ENCODE results near the gene GLYR1. TPM values are rescaled to one million over a fixed set of nuclear protein-coding genes. Genes with fewer than 3 reads are reported as not detected.

The GLYR1 gene
- total and polyA plus RNA-seq, 9 of the 15 experiments (the other 6 are each of a cell fraction or from before 2014, with no cell fraction given), result 6.7 to 99.2 (median 60.2) TPM

DNA sequence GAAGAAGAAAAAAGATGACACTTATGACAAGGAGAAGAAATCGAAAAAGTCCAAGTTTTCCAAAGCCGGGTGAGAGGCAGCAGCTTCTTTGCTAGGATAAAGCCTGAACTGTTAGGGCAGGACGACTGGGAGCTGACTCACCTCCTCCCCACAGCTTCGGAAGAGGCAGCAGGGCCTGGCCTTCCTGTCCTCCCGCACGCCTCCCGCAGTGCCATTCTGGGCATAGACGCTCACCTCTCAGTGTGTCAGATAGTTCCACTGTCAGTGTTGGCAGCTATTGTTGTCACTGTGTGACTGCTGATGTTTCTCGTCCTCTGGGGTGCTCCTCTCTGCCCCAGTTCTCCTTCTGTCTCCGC lies 12.8 kb upstream of the GLYR1 start:
- FAIRE-seq (no peak), DNase-seq (ENCODE audit: extremely low read depth in 1 of 4, low spot score in 3 of 4) (no peak), ATAC-seq (no peak)
- intact Hi-C loops (cut with micrococcal nuclease) (no loop called here), in situ Hi-C loops (cut with MboI) (no loop called here)
- Histone ChIP-seq H3K9ac (ENCODE audit: insufficient read depth in 1 of 2, low read depth in 2 of 2, low read length in 2 of 2) (peak overlapping the region in 1 of 2 experiments; percentile 14; a peak in 1 of 4 replicates), H3K36me3 (ENCODE audit: control insufficient read depth, insufficient read depth, low read length) (peaks cover 99% of the 10 kb centered on the region), H2AFZ (ENCODE audit: low read depth, low read length) (no peak overlapping the region), H3K9me1 (ENCODE audit: control insufficient read depth, insufficient read depth, low read length) (no peaks in the 10 kb centered on the region), H4K20me1 (replicated peaks; ENCODE audit: control insufficient read depth, insufficient read depth, low read length) (peaks cover 27% of the 10 kb centered on the region), H3K9me3 (replicated peaks; ENCODE audit: control insufficient read depth, insufficient read depth, low read depth, low read length) (no peaks in the 10 kb centered on the region), H3K79me2 (ENCODE audit: control insufficient read depth, insufficient read depth, low read length) (peaks cover 32% of the 10 kb centered on the region), H3K27me3 (ENCODE audit: control insufficient read depth in 2 of 2, insufficient read depth in 2 of 2, low read length in 2 of 2) (no peaks in the 10 kb centered on the region), H3K4me3 (no peak overlapping the region), H3K27ac (ENCODE audit: extremely low read depth, low read depth, low read length) (no peak overlapping the region), H3K4me1 (replicated peaks in 1 of 2; ENCODE audit: control insufficient read depth in 2 of 2, insufficient read depth in 2 of 2, low read length in 2 of 2) (no peaks in the 10 kb centered on the region), H3K4me2 (ENCODE audit: insufficient read depth, low read length) (no peak overlapping the region)
- CTCF ChIA-PET (ENCODE audit: low intra/inter-chr PET ratio), result no interaction called here
- TF ChIP-seq, protein P1, sequence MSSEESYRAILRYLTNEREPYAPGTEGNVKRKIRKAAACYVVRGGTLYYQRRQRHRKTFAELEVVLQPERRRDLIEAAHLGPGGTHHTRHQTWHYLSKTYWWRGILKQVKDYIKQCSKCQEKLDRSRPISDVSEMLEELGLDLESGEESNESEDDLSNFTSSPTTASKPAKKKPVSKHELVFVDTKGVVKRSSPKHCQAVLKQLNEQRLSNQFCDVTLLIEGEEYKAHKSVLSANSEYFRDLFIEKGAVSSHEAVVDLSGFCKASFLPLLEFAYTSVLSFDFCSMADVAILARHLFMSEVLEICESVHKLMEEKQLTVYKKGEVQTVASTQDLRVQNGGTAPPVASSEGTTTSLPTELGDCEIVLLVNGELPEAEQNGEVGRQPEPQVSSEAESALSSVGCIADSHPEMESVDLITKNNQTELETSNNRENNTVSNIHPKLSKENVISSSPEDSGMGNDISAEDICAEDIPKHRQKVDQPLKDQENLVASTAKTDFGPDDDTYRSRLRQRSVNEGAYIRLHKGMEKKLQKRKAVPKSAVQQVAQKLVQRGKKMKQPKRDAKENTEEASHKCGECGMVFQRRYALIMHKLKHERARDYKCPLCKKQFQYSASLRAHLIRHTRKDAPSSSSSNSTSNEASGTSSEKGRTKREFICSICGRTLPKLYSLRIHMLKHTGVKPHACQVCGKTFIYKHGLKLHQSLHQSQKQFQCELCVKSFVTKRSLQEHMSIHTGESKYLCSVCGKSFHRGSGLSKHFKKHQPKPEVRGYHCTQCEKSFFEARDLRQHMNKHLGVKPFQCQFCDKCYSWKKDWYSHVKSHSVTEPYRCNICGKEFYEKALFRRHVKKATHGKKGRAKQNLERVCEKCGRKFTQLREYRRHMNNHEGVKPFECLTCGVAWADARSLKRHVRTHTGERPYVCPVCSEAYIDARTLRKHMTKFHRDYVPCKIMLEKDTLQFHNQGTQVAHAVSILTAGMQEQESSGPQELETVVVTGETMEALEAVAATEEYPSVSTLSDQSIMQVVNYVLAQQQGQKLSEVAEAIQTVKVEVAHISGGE (CRISPR knock-in tag; IDR thresholded peaks at IDR 0.05), result no peak
- TF ChIP-seq ZNF507 (tag; conservative IDR thresholded peaks at IDR 0.05) (no peak), RFX7 (CRISPR knock-in tag; IDR thresholded peaks at IDR 0.05) (no peak), POLR2G (IDR thresholded peaks at IDR 0.05; ENCODE audit: low read depth, low read length) (no peak), BACH1 (tag; IDR thresholded peaks at IDR 0.05) (no peak), MCM5 (IDR thresholded peaks at IDR 0.05; ENCODE audit: low read depth) (no peak), RB1 (IDR thresholded peaks at IDR 0.05; ENCODE audit: low read depth) (no peak), ZNF778 (CRISPR knock-in tag; IDR thresholded peaks at IDR 0.05) (no peak), ZNF197 (CRISPR knock-in tag; IDR thresholded peaks at IDR 0.05; ENCODE audit: low read depth) (no peak), KLF16 (IDR thresholded peaks at IDR 0.05) (no peak), FOXA3 (CRISPR knock-in tag; conservative IDR thresholded peaks at IDR 0.05 in 1 of 2, IDR thresholded peaks at IDR 0.05 in 1 of 2) (no peak), PTTG1 (tag; IDR thresholded peaks at IDR 0.05; ENCODE audit: low read depth) (no peak), POLR3A (IDR thresholded peaks at IDR 0.05; ENCODE audit: borderline replicate concordance, extremely low read depth, insufficient read depth, insufficient read length) (no peak)
- TF ChIP-seq, protein P2, sequence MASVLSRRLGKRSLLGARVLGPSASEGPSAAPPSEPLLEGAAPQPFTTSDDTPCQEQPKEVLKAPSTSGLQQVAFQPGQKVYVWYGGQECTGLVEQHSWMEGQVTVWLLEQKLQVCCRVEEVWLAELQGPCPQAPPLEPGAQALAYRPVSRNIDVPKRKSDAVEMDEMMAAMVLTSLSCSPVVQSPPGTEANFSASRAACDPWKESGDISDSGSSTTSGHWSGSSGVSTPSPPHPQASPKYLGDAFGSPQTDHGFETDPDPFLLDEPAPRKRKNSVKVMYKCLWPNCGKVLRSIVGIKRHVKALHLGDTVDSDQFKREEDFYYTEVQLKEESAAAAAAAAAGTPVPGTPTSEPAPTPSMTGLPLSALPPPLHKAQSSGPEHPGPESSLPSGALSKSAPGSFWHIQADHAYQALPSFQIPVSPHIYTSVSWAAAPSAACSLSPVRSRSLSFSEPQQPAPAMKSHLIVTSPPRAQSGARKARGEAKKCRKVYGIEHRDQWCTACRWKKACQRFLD (CRISPR knock-in tag; IDR thresholded peaks at IDR 0.05), result no peak
- POLR2A ChIA-PET, result interaction anchor here (1.2 to 2.0 kb wide), 2 partner anchors 9 to 14 kb away, joined by 3 to 7 read pairs; no protein-coding TSS in a partner anchor
- no TSS peak for BruUV-seq (replicated peaks)
- WGBS (ENCODE audit: insufficient coverage, low coverage, missing lambda C conversion rate), result 96% methylated on average over 10 of the region's 10 CpGs

Measured in K562 (cell line).